Limb (tissue), 2 donors: Measurements from ENCODE around the gene TVP23A.
"Not testable (repeated sequence)": the region's sequence is repeated elsewhere in the genome, so short reads cannot be mapped to it uniquely, and the experiment has no call there.

Source experiments
- DNase-seq, 2 donors: peaks; one replicate each; pipeline ENCODE4 v3.0.0-alpha.2; 2016; ENCODE audit errors: extremely low spot score in 2 of 2

The TVP23A gene

DNA sequence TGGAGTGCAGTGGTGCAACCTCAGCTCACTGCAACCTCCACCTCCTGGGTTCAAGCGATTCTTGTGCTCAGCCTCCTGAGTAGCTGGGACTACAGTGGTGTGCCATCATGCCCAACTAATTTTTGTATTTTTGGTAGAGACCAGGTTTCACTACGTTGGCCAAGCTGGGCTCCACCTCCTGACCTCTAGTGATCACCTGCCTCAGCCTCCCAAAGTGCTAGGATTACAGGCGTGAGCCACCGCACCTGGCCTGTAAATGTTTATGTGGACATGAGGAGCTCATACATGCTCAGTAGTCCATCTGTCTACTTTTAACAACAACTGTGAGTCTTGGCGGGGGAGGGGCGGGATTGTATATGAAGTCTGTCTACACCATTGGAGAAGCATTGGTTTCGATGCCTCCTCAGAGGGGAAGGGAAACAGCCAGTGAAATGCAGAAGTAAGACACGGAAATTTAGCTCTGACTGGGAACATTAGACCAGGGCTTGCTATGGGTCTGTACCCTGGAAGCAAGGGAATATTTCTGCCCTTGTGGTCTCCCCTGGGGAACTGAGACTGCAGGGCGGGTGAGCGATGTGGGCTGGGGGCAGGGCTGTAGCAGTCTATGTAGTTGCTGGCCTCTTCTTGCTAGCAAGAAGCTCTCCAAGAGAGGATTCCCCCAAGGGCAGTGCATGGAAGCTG is 65.6 kb downstream of the TVP23A start:
- no peak for DNase-seq

DNA sequence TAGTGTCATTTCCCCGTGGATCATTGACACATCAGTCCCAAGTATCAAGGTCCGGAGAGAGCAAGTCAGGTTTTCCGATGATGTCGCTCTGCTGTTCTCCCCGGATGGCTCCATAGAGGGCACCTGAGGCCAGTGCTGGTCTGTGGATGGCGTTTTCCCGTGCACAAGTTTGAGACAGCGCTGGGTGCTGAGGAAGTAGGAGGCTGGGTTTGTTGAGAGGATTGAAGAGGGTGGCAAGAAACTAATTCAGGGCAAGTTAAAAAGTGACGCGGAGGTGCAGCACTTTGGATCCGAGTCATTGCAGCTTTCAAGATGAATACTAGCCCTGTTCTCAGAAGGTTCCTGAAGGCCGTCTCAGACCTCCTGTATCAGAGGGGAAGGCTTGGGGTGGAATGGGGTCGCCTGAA is 67.3 kb downstream of the TVP23A start:
- DNase-seq = no peak

DNA sequence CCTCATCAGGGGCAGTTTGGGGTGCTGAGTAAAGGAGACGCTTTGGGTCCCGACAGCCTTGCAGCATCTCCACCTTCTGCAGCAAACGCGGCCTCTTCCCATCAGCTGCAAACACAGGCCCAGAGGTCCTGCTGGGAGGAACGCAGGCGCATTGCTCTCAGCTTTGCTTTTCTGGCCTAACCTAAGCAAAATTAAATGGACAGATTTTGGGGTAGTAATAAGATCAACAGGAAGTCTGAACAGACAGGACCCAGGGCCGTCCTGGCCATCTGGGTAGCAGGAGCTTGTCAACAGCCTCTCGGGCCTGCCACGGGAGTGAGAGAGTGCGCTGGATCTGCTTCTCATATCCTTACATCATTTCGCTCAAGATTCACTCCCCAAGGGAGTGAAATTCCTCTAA is 67.8 kb downstream of the TVP23A start:
- no peak for DNase-seq

DNA sequence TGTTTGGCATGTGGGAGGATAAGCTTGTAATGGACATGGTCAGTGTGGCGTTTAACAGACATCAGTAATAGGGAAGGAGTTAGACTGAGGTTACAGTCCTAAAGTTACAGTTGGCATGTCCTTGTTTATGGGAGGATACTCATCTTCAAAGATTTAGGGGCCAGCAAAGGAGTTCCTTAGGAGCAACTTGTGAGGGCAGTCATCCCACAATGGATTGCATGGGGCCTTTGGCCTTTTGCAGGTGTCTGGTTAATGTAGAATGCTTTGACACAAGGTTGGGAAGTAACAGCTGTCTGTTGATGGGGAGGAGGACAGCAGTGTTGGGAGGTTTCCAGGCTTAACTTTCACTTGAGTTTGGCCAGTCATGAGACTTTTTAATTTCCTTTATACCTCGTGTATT is 72.8 kb downstream of the TVP23A start:
- DNase-seq = no peak

DNA sequence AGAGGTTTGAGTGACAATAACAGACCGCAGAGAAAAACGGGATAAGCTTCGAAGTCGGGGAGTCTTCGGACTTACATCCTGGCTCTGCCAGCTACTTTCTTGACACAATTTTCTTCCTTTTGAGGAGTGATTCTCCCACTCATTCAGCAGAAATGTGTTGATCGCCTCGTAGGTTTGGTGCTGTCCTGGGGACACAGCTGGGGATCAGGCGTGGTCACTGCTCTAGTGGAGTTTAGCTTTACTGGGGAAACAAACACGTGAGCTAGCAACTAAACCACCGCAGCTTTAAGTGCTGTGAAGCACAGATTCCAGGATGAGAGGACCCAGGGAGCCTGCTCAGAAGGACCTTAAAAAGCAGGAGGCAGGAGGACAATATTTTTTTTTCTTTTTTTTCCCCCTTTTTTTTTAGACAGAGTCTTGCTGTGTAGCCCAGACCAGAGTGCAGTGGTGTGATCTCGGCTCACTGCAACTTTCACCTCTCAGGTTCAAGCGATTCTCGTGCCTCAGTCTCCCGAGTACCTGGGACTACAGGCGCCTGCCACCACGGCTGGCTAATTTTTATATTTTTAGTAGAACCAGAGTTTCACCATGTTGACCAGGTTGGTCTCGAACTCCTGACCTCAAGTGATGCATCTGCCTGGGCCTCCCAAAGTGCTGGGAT is 74.1 kb downstream of the TVP23A start:
- no peak for DNase-seq

DNA sequence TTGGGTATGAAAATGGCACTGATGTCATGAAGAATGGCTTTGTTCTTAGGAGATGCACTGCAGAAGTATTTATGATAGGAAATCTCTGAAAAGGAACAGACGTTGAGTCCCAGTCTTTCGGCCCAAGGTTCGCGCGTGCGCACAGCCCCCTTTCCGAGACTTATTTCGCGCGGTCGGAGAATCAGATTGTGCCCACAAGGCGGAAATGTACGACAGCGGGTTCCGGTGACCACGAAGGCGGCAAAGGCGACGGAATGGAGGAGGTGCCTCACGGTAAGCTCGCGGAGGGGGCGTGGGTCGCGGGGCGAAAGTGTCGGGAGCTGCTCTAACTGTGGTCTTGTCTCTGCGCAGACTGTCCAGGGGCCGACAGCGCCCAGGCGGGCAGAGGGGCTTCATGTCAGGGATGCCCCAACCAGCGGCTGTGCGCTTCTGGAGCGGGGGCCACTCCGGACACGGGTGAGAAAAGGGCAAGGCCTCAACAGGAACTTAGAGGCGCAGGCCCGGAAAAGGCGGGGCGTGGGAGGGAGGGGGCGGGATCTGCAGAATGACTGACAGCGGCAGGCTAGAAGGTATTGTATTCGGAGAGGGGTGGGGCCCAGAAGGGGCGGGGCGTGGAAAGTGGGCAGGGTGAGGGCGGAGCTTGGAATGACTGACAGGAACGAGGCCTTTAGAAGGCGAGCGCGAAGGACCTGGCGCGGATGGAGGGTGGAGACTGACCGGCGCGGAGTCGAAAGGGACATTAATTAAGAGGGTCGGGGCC is 74.8 kb downstream of the TVP23A start, which contains the start of gene NUBP1:
NUBP1 (plus strand) TSS at position 233 of the 760 bp plus-strand sequence; CDS start at position 255, 22 bp downstream.
- DNase-seq = peak; percentile 96 to 100

DNA sequence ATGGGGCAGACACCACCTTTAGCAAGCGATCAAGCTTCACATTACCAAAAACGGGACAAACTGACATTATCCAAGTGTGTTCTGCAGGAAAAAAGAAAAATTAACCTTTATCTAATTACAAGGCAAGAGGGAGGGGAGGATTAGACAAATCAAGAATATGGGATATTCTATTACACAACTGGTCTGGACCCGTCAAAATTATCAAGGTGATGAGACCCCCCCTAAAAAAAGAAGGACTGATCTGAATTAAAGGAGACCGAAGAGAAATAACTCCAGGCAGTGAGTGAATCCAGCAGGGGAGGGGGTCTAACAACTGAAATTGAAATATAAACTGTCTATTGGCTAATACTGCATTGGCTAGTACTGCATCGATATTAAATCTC is 75.4 kb downstream of the TVP23A start:
- no peak for DNase-seq

DNA sequence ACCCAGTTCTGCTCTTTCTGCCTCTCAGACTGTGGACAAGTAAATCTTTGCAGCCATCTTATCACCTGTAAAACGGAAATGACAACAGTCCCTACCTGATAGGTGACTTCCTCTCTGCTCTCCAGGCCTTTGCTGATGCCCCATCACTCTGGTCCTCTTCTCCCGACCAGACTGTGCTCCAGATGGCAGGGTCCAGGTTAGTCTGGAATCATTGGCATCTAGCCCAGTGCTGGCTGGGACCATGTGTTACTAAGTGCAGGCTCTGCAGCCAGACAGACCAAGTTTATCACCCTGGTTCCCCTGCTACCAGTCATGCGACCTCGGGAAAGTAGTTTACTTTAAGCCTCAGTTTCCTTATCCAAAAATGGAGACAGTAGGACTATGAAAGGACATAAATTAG is 76.8 kb downstream of the TVP23A start:
- DNase-seq = peak in 1 of 2 donors; percentile 55

DNA sequence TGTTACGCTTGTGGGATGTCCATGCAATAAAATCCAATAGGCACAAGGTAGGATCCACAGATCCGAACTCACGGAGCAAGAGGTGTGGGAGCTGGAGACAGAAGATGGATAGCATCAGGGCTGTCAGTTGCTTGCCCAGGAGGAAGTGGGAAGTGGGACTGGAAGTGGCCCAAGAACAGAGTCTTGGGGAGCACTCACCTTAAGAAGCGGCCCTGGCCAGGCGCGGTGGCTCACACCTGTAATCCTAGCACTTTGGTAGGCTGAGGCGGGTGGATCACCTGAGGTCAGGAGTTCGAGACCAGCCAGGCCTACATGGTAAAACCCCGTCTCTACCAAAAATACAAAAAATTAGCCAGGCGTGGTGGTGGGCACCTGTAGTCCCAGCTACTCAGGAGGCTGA is 77.3 kb downstream of the TVP23A start:
- DNase-seq = not testable (repeated sequence)

DNA sequence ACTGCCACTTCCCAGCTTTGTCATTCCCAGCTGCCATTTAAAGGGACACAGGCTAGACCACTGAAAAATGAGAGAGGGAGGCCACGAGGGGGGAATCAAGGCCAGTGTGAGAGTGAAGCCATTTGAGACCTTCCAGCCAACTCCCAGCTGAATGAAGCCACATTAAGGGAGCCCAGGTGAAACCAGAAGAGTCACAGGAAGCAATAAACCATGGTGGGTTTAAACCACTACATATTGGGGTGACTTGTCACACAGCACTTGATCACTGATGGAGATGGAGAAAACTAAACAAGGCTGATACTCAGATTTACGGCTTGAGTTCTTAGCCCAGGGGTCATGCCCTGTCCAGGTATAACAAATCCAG is 77.8 kb downstream of the TVP23A start:
- DNase-seq = no peak

DNA sequence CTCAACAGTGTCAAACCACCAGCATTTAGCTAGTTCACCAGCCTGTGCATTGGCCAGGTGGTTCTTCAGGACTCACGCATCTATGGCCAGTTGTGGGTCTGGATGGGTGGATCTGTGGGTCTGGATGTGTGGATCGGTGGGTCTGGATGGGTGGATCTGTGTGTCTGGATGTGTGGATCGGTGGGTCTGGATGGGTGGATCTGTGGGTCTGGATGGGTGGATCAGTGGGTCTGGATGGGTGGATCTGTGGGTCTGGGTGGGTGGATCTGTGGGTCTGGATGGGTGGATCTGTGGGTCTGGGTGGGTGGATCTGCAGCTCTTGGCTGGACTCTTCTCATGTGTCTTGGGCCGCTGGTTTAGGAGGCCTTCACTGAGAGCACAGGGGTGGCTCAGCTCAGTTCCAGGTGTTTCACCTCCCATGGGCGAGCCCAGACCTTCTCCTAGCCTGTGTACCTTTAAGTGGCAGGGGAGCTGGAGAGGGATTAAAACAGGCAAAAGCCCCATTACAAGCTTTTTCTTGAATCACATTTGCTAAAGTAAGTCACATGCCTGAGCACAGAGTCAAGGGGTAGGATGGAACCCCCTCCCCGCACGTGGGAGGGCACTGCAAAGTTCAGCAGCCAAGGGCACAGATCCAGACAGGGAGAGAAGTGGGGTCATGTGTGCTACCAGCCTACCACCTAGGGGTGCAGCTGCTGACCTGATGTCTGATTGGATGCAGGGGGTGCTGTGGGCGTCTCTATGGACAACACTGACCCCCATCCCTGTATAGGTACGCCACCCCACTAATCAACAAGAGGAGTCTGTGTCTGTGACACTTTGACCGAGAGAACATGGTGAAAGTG is 78.4 kb downstream of the TVP23A start:
- no peak for DNase-seq

DNA sequence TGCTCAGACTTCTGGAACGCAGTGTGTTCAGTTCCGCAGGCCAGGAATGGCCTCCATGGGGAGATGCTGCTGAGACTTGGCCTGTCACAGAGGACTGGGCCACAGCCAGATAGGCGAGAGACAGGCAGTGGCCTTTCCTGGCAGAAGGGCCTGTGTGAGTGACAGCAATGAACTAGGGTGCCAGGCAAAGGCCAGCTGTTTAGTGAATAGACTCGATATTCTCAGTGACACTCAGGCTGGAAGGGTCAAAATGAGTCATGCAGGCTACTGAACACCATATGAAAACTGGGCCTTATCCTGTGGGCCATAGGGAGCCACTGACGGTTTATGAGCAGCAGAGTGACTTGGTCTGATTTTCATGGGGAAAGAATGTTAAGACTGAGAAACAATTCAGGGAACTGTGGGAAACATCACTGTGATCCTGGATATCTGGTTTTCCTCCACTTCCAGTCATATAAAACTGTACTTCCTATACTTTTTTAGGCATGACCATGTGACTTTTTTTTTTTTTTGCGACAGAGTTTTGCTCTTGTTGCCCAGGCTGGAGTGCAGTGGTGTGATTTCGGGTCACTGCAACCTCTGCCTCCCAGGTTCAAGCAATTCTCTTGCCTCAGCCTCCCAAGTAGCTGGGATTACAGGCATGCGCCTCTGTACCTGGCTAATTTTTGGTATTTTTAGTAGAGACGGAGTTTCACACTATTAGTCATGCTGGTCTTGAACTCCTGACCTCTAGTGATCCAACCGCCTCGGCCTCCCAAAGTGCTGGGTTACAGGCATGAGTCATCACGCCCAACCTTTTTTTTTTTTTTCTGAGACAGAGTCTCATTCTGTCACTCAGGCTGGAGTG is 80.1 kb downstream of the TVP23A start:
- DNase-seq = no peak

DNA sequence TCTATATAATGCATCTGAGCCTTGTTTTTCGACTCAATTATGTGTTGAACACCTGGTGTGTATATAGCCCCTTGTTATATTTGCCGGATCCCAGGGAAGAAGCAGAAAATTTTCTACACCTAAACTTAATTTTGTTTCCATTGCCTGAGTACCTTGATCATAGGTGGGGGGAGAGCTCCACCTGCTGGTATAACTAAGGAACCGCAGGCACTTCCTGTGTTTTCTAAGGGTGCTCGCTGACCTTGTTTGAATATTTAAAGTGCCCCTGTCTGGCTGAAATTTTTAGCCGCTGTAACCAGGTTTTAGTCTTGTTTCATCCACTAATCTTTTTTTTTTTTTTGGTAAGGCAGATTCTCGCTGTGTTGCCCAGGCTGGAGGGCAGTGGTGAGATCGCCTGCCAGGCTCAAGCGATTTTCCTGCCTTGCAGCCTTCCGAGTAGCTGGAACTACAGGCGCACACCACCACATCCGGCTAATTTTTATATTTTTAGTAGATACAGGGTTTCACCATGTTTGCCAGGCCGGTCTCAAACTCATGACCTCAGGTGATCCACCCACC is 81.4 kb downstream of the TVP23A start:
- peak; percentile 80 for DNase-seq

DNA sequence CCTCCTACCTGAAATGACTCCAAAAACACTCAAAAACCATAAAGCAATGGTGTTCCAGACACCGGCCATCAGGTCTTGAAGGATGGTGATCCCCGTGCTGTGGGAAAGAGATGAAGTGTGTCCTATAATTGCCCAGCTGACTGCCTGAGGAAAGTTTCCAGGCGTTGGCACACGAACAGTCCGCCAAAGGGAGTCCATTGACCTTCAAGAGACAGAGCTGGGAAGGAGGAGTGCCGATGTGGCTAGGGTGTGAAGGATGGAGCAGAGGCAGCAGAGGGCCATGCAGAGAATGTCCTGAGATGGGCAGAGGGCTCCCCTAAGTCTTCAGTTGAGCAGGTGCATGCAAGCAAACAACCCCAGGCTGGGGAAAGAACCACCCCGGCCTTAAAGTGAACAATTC is 86.8 kb downstream of the TVP23A start:
- no peak for DNase-seq

DNA sequence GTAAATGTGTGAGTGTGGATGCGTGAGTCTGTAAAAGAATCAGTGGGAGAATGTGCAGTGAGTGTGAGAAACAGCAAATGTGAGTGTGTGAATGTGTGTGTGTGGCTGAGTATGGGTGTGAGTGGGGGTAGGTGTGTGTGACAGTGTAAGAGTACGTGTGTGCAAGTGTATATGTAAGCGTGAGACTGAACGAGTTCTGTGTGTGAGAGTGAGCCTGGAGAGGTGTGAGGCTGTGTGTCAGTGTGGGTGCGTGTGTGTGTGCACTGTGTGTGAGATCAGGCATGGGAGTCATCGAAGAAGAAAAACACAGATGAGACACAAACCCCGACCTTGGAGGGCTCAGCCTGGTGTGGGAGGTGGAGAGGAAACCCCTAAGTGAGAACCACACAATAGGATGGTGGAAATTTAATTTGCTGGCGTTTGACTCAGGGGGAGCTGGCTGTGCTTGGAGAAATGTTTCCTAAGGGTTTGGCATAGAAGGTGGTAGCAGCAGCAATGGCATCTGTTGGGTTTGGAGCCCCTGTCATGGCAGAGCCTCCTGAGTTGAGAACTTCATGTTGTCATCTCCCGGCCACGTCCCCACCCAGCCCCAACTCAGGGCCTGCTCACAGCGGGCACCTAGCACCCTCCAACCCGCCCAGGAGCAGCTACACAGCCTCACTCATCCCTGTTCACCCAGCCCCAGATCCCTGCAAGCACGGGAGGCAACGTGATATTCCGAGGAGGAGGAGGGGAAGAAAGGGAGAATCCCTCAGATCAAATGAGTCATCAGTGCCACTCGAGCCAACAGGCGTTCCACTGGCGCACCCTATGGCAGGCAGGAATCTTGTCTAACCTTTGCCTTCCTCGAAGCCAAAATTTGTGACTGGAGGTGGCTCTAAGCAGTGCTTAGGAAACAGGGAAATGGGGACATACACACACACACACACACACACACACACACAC is 89.2 kb downstream of the TVP23A start:
- DNase-seq = no peak

DNA sequence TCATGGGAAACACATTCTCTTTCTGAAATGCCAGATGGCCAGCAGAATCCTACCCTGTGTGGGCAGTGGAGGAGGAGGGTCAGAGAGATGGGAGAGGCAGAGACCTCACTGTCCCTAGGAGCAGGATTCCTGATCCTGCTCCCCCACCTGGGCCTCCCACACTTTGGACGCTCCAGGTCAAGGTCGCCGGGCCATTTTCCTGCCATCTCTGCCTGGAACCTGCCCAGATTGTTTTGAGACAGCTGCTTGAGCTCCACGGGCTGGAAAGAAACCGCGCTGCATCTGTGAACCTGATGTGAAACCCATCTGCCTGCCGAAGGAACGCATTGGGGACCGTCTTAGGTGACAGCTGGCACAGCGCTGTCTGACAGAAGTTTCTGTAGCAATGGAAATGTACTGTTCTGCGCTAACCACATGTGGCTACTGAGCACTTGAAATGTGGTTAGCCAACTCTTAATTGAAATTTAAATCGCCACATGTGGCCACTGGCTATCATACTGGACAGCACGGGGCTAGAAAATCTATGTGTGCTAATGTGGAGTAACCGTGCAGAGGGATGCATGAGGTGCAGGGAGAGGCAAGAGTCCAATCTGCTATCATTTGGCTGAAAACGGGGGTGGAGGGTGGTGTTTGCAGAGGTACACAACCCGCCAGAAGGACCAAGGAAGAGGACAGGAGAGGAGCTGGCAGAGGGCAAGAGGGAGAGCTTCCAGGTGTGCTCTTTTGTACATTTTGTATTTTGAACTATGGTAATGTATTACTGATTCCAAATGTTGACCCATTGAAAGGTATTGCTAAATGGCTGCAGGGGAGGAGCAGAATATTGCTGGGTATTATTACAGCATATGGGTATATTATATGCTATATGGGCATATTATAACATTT is 90.3 kb downstream of the TVP23A start:
- DNase-seq = peak in 1 of 2 donors; percentile 48
